HL-60 (cell line): ENCODE results near the gene TMTC2.

Experiments used
- DNase-seq, 2 experiments: peaks; one replicate each; pipeline ENCODE4 v3.0.0-alpha.2; 2010 to 2020; ENCODE audit warnings: low read depth in 1 of 2, low spot score in 1 of 2
- H3K27ac ChIP-seq: fragments of 250-450 bp; sonication (Bioruptor Pico); replicated peaks from 2 replicates; pipeline ENCODE4 v1.5.1; 2020; ENCODE audit warnings: mild to moderate bottlenecking, moderate library complexity
- H3K27me3 ChIP-seq: fragments of 250-450 bp; sonication (Bioruptor Pico); 2 replicates; pipeline ENCODE4 v1.5.1; 2021; ENCODE audit warnings: mild to moderate bottlenecking, moderate library complexity; ENCODE audit not compliant: insufficient read depth, poor library complexity, severe bottlenecking
- H3K4me3 ChIP-seq: replicated peaks from 2 replicates; pipeline ENCODE4 v1.5.1; 2011; ENCODE audit warnings: mild to moderate bottlenecking, control low read depth, low read length; ENCODE audit not compliant: insufficient read depth
- GABPA ChIP-seq: IDR thresholded peaks from 2 replicates; pipeline ENCODE4 v1.6.1; 2012; ENCODE audit warnings: low read depth
- POLR2AphosphoS5 ChIP-seq: IDR thresholded peaks from 2 replicates; pipeline ENCODE4 v1.6.1; 2012; ENCODE audit warnings: low read depth
- SPI1 ChIP-seq: IDR thresholded peaks from 2 replicates; pipeline ENCODE4 v1.6.1; 2012; ENCODE audit warnings: low read depth, mild to moderate bottlenecking, borderline replicate concordance
- TF ChIP-seq, protein P1 (sequence below): IDR thresholded peaks from 2 replicates; pipeline ENCODE4 v1.6.1; 2012; ENCODE audit warnings: low read depth; ENCODE audit not compliant: insufficient replicate concordance
- TF ChIP-seq, protein P2 (sequence below): IDR thresholded peaks from one replicate; pipeline ENCODE4 v1.5.1; 2011; ENCODE audit warnings: low read length, control low read depth, inconsistent platforms; ENCODE audit not compliant: insufficient read depth

The TMTC2 gene

DNA sequence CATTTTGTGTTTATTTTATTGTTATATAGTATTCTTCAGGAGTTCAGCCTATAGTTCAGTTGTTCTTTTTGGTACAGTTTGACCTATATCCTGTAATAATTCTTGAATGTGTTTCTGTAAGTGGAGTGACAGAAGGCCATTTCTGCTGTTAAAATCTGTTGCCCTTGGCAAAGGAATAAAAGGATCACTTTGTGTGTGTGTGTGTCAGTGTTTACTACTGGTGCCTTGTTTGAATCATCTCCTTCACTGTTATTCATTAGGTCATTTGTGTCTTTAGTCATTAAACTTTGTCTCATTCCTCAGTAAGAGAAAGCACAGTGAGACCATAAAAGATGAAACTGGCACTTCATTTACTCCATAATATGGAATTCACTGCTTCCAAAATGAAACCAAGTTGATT lies 130.7 kb downstream of the TMTC2 start:
- Histone ChIP-seq H3K27me3 (no peaks in the 10 kb centered on the region), H3K4me3 (no peak overlapping the region), H3K27ac (no peak overlapping the region)
- no peak for TF ChIP-seq SPI1
- TF ChIP-seq, protein P1, sequence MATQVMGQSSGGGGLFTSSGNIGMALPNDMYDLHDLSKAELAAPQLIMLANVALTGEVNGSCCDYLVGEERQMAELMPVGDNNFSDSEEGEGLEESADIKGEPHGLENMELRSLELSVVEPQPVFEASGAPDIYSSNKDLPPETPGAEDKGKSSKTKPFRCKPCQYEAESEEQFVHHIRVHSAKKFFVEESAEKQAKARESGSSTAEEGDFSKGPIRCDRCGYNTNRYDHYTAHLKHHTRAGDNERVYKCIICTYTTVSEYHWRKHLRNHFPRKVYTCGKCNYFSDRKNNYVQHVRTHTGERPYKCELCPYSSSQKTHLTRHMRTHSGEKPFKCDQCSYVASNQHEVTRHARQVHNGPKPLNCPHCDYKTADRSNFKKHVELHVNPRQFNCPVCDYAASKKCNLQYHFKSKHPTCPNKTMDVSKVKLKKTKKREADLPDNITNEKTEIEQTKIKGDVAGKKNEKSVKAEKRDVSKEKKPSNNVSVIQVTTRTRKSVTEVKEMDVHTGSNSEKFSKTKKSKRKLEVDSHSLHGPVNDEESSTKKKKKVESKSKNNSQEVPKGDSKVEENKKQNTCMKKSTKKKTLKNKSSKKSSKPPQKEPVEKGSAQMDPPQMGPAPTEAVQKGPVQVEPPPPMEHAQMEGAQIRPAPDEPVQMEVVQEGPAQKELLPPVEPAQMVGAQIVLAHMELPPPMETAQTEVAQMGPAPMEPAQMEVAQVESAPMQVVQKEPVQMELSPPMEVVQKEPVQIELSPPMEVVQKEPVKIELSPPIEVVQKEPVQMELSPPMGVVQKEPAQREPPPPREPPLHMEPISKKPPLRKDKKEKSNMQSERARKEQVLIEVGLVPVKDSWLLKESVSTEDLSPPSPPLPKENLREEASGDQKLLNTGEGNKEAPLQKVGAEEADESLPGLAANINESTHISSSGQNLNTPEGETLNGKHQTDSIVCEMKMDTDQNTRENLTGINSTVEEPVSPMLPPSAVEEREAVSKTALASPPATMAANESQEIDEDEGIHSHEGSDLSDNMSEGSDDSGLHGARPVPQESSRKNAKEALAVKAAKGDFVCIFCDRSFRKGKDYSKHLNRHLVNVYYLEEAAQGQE = no peak
- no peak for TF ChIP-seq POLR2AphosphoS5
- TF ChIP-seq, protein P2, sequence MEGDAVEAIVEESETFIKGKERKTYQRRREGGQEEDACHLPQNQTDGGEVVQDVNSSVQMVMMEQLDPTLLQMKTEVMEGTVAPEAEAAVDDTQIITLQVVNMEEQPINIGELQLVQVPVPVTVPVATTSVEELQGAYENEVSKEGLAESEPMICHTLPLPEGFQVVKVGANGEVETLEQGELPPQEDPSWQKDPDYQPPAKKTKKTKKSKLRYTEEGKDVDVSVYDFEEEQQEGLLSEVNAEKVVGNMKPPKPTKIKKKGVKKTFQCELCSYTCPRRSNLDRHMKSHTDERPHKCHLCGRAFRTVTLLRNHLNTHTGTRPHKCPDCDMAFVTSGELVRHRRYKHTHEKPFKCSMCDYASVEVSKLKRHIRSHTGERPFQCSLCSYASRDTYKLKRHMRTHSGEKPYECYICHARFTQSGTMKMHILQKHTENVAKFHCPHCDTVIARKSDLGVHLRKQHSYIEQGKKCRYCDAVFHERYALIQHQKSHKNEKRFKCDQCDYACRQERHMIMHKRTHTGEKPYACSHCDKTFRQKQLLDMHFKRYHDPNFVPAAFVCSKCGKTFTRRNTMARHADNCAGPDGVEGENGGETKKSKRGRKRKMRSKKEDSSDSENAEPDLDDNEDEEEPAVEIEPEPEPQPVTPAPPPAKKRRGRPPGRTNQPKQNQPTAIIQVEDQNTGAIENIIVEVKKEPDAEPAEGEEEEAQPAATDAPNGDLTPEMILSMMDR = no peak
- TF ChIP-seq GABPA = no peak
- no peak for DNase-seq

DNA sequence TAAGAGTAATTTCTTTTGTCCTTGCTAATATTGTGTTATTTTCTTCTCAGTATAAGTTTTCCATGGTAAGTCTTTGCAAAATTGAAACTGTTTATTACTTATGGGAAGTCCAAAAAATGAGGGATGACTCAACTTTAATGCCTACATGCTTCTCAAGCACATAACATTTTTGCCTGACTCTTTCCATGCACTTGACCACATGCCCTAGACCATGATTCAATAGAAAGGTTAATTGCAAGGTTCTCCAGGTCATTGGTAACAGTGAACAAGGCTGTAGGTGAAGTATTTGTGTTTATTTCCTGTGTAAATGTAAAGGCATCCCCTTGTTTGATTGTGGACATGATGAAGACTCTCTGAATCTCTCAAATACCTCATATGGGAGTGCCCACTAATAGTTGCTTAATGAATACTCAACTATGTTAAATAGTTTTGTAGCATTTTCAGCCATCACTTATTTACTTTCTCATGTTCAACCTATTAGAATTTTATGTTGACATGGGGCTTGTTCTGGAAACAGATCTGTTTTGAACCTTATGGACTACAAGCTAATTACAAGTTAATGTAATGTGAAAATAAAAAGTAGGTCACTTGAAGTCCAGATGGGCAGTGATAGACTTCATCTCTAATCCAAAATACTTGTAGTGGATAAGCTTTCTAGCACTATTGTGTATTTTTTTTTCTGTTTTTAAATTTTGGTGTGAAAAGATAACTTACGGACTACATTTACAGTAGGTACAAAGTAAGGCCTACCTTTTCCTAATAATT lies 131.7 kb downstream of the TMTC2 start:
- TF ChIP-seq GABPA (no peak), SPI1 (no peak), POLR2AphosphoS5 (no peak)
- TF ChIP-seq, protein P1 = no peak
- TF ChIP-seq, protein P2 = no peak
- H3K27ac ChIP-seq = no peak overlapping the region
- H3K4me3 ChIP-seq = no peak overlapping the region
- no peak for DNase-seq
- H3K27me3 ChIP-seq = no peaks in the 10 kb centered on the region

DNA sequence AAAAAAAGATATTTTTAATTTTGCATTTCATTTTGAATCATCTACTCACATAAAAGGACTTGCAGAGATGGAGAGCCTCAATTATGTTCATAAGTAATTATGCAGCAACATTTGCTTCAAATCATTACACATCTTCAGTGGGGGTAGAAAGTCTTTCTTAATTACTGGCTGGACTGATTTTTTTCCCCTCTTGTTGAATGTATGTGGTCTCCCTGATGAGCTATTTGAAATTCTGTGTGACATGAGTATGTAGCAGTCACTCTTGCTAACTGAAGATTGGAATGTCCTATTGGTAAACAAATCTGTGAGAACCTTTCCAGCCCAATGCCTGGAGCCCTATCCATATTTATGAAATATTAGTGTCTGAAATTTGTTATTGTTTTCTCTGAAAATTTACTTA lies 139.8 kb downstream of the TMTC2 start:
- no peak overlapping the region for H3K4me3 ChIP-seq
- no peak for DNase-seq
- H3K27me3 ChIP-seq = no peaks in the 10 kb centered on the region
- H3K27ac ChIP-seq = no peak overlapping the region
- TF ChIP-seq, protein P1 = no peak
- TF ChIP-seq POLR2AphosphoS5 (no peak), SPI1 (no peak), GABPA (no peak)
- TF ChIP-seq, protein P2 = no peak
